Stimulated activated naive CD8-positive, alpha-beta T cell treated with anti-CD3 and anti-CD28 coated beads, Interleukin-15, Interleukin-2, amounts not matched to agents 100 ng/mL and 50 ng/mL, for 24 hours (primary cell): ENCODE results near the gene GSTCD.
A peak's percentile ranks its signal among the peaks of the same experiment; 100 is the strongest.

Experiments
- H3K27ac Mint-ChIP-seq: one replicate; pipeline ENCODE4 v1.8.0; 2021; ENCODE audit warnings: mild to moderate bottlenecking, mixed read lengths
- H3K27me3 Mint-ChIP-seq: one replicate; pipeline ENCODE4 v1.8.0; 2021; ENCODE audit warnings: mixed read lengths
- H3K36me3 Mint-ChIP-seq: one replicate; pipeline ENCODE4 v1.8.0; 2021; ENCODE audit warnings: low read depth, mixed read lengths
- H3K4me1 Mint-ChIP-seq: one replicate; pipeline ENCODE4 v1.8.0; 2021; ENCODE audit warnings: low read depth, mixed read lengths
- H3K4me3 Mint-ChIP-seq: one replicate; pipeline ENCODE4 v1.8.0; 2021; ENCODE audit warnings: mild to moderate bottlenecking, mixed read lengths
- H3K9me3 Mint-ChIP-seq: one replicate; pipeline ENCODE4 v1.8.0; 2021; ENCODE audit warnings: mixed read lengths

Gene GSTCD

DNA sequence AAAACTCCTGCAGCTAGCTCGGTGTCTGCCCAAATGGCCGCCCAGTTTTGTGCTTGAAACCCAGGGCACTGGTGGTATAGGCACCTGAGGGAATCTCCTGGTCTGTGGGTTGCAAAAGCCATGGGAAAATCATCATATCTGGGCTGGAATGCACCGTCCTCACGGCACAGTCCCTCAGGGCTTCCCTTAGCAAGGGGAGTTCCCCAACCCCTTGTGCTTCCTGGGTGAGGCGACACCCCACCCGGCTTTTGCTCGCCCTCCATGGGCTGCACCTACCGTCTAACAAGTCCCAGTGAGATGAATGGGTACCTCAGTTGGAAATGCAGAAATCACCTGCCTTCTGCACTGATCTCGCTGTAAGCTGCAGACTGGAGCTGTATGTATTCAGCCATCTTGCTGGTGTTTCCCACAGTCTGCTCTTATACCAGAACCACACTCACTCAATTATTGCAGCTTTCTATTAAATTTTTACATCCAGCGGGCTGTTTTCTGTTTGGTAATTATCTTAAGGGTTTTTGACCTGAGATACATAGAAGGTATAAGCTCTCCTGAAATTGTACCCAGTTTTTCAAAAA, 150.0 kb downstream of the GSTCD start:
- H3K9me3 Mint-ChIP-seq, result peaks cover 37% of the 10 kb centered on the region
- H3K36me3 Mint-ChIP-seq, result peaks cover 10% of the 10 kb centered on the region
- H3K4me3 Mint-ChIP-seq, result no peak overlapping the region

GRCh38 chr4:105859233-105859632, 150.6 kb downstream of the GSTCD start:
- H3K36me3 Mint-ChIP-seq, result peaks cover 10% of the 10 kb centered on the region
- no peaks in the 10 kb centered on the region for H3K4me1 Mint-ChIP-seq
- no peak overlapping the region for H3K27ac Mint-ChIP-seq
- no peaks in the 10 kb centered on the region for H3K27me3 Mint-ChIP-seq
- peaks cover 37% of the 10 kb centered on the region for H3K9me3 Mint-ChIP-seq
- H3K4me3 Mint-ChIP-seq, result no peak overlapping the region

More for the DNA sequence above, 150.0 kb downstream of the GSTCD start:
- Mint-ChIP-seq H3K27ac (no peak overlapping the region), H3K27me3 (no peaks in the 10 kb centered on the region), H3K4me1 (no peaks in the 10 kb centered on the region)

GRCh38 chr4:105870963-105871362, 162.4 kb downstream of the GSTCD start:
- H3K4me3 Mint-ChIP-seq, result no peak overlapping the region
- no peak overlapping the region for H3K27ac Mint-ChIP-seq
- no peaks in the 10 kb centered on the region for H3K27me3 Mint-ChIP-seq
- peaks cover 4% of the 10 kb centered on the region for H3K9me3 Mint-ChIP-seq
- H3K4me1 Mint-ChIP-seq, result no peaks in the 10 kb centered on the region
- H3K36me3 Mint-ChIP-seq, result no peaks in the 10 kb centered on the region

DNA sequence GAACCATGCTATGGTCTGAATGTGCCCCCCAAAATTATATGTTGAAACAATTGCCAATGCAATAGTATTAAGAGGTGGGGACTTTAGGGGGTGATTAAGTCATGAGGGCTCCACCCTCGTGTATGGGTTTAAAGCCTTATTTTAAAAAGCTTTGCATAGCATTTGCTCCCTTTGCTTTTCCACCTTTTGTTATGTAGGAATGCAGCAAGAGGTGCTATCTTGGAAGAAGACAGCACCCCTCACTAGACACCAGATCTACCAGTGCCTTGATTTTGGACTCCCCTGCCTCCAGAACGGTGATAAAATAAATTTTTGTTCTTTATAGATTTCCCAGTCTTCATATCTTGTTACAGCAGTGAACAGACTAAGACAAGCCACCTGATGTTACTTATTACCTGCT, 163.4 kb downstream of the GSTCD start:
- Mint-ChIP-seq H3K27me3 (no peaks in the 10 kb centered on the region), H3K4me1 (no peaks in the 10 kb centered on the region), H3K27ac (no peak overlapping the region), H3K4me3 (no peak overlapping the region), H3K36me3 (no peaks in the 10 kb centered on the region), H3K9me3 (peaks cover 4% of the 10 kb centered on the region)

- Mint-ChIP-seq H3K4me1 (no peaks in the 10 kb centered on the region), H3K27me3 (no peaks in the 10 kb centered on the region), H3K36me3 (no peaks in the 10 kb centered on the region), H3K27ac (no peak overlapping the region), H3K9me3 (no peaks in the 10 kb centered on the region), H3K4me3 (no peak overlapping the region)
Measured at GRCh38 chr4:105875233-105875632, 166.6 kb downstream of the GSTCD start.

DNA sequence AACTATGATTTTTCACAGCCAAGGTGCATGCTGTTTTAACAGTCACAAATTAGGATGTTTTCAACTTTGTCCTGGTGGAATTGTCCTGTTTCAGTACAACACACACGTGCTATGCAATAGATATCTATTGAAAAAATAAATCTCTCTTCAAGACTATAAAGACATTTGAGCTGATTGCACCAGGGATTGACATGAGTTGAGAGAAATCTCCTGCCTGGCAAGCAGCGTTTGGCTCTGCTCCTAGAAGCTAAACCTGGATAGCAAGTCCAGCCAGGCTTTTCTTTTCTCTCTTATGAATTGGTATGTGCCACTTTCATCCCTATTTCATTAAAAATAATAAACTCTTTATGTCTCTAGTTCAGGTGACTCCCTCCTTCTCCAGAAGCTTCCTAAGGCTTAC, 170.1 kb downstream of the GSTCD start:
- Mint-ChIP-seq H3K9me3 (no peaks in the 10 kb centered on the region), H3K27ac (no peak overlapping the region), H3K27me3 (peaks cover 10% of the 10 kb centered on the region), H3K4me3 (no peak overlapping the region), H3K4me1 (no peaks in the 10 kb centered on the region), H3K36me3 (no peaks in the 10 kb centered on the region)

DNA sequence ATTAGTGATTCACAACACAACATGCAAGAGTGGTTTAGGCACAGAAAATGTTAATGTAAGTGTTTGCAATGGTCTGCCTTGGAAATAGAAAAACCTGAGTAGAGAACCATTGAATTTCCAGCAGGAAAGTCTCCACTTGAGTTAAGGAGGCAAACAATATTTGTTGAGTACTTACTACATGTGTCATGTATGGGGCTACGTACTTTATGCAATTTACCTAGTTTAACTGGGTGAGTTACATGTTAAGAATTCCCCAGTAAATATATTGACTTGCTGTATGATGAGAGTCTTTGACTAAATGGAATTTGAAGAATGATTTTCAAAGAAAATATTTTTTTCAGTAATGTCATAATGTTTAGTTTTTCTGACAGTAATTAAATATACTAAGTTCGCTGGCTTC, 178.9 kb downstream of the GSTCD start:
- H3K36me3 Mint-ChIP-seq, result no peaks in the 10 kb centered on the region
- H3K27me3 Mint-ChIP-seq, result peaks cover 29% of the 10 kb centered on the region

DNA sequence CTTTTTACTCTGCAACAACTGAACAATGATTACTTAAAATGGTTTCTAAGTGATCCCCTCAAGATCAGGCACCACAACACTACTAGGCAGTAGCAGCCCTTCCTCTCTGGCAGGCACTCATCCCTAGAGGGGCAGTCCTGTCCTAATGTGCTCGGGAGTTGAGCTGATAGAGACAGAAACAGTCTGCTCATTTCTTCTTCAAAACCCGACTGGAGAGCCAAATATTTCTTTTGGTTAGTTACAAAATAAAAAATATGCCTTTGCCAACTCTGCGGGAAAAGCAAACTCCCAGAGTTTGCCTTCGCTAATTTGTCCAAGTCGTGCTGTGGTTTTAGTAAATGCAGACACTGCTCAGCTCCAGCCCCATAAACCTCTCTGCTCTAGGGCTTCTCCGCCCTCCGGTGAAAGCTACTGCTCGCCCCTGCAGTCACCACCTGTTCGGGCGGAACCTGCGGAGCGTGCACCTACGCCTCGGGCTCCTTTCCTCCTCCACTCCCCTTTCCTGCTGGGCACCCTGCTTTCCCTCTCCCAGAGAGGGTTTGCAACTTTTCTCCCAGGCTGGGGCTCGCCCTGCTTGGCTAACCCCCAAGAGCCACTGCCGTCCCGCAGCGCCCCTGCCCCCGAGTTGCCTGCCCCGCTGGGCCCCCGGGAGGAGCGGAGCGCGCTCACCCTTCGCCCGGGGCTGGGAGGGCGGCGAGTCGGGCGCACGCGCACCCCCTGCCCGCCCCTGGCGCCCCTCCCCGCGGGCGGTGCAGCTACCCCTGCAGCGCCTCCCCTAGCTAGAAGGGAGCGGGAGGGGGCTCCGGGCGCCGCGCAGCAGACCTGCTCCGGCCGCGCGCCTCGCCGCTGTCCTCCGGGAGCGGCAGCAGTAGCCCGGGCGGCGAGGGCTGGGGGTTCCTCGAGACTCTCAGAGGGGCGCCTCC, 186.3 kb downstream of the GSTCD start, which contains the start of gene NPNT:
Gene NPNT (plus strand): TSS at position 812 of the 923 bp plus-strand sequence. CDS start 182 bp downstream, outside the sequence.
- peaks cover 9% of the 10 kb centered on the region for H3K4me1 Mint-ChIP-seq
- no peak within 1 kb of the TSS for H3K27ac Mint-ChIP-seq
- H3K27me3 Mint-ChIP-seq, result peaks cover 84% of the 10 kb centered on the region
- peak within 1 kb of the TSS; percentile 21 for H3K4me3 Mint-ChIP-seq
- peaks cover 7% of the 10 kb centered on the region for H3K9me3 Mint-ChIP-seq
- H3K36me3 Mint-ChIP-seq, result no peaks in the 10 kb centered on the region

More for the DNA sequence above, 178.9 kb downstream of the GSTCD start:
- no peaks in the 10 kb centered on the region for H3K4me1 Mint-ChIP-seq
- H3K9me3 Mint-ChIP-seq, result peaks cover 7% of the 10 kb centered on the region
- H3K27ac Mint-ChIP-seq, result no peak overlapping the region
- no peak overlapping the region for H3K4me3 Mint-ChIP-seq

DNA sequence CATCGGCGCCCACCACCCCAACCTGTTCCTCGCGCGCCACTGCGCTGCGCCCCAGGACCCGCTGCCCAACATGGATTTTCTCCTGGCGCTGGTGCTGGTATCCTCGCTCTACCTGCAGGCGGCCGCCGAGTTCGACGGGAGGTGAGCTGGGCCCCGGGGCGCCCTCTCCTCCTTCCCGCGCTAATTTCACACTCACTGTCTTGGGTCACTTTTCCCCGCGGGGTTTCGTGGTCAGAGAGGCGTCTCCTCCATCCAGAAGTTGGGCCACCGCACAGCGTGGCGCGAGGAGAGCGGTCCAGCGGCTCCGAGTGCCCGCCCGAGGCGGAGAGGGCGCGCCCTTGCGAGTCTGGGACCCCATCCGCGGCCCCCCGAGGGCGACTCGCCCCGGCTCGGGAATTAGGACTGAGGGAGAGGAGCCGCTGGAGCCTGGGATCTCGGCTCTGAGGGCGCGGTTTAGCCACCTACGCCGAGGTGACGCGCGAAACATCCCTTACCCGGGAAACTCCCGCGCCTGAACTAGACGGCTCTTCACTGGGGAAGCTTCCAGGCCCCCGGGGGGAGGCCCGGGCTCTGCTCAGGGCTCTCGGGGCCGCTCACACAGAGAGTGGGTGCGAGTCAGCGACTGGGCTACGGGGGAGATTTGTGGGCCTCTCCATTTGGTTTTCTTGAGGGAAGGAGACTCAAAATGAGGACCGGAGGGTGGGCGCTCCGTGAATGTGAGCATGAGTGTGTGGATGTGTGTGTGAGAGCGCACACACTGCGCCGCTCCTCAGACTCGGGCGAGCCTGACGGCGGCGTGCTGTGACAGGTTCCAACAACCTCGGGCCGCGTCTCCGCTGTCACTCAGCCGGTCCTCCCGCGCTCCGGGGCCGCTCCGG, 187.2 kb downstream of the GSTCD start:
- Mint-ChIP-seq H3K9me3 (no peaks in the 10 kb centered on the region), H3K27ac (no peak overlapping the region), H3K4me1 (peaks cover 9% of the 10 kb centered on the region), H3K4me3 (peak overlapping the region; percentile 21), H3K36me3 (no peaks in the 10 kb centered on the region), H3K27me3 (peaks cover 82% of the 10 kb centered on the region)

DNA sequence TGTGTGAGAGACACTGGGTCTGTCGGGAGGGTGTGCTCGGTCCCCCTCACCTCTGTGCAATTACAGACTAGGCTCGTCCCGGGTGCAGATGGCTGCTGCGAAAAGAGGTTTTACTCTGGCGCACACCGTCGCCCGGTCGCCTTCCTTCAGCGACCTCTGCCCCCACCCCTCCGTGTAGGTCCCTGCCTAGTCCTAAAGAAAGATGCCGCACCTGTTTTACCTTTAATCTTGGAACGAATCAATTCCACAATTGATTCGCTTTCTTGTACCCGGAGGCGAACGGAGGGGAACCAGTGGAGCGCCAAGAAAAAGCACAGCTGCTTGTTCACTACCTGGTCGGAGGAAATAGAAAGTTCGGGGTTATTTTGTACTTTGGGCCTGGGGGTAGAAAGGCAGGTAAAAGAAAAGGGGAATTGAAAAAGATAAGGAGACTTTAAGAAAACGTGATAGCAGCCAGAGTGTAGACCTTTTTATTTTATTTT, 187.9 kb downstream of the GSTCD start:
- H3K4me1 Mint-ChIP-seq, result peaks cover 9% of the 10 kb centered on the region
- H3K27me3 Mint-ChIP-seq, result peaks cover 80% of the 10 kb centered on the region
- H3K9me3 Mint-ChIP-seq, result no peaks in the 10 kb centered on the region
- no peak overlapping the region for H3K4me3 Mint-ChIP-seq
- H3K36me3 Mint-ChIP-seq, result no peaks in the 10 kb centered on the region
- no peak overlapping the region for H3K27ac Mint-ChIP-seq
